Loucy (cell line): ENCODE results near the gene ZNF296.

Source experiments
- EZH2phosphoT487 ChIP-seq: fragments of 200-600 bp; IDR thresholded peaks from 2 replicates; pipeline ENCODE4 v1.6.1; 2018; ENCODE audit warnings: antibody characterized with exemption, mild to moderate bottlenecking, moderate library complexity, borderline replicate concordance
- TF ChIP-seq, protein P1 (sequence below): fragments of 200-600 bp; sonication (generic); conservative IDR thresholded peaks from 2 replicates; pipeline ENCODE4 v1.5.1; 2014; ENCODE audit warnings: mild to moderate bottlenecking, antibody characterized with exemption, low read length

GRCh38 chr19:45069056-45069455 is 7.2 kb downstream of the ZNF296 start:
- TF ChIP-seq, protein P1, sequence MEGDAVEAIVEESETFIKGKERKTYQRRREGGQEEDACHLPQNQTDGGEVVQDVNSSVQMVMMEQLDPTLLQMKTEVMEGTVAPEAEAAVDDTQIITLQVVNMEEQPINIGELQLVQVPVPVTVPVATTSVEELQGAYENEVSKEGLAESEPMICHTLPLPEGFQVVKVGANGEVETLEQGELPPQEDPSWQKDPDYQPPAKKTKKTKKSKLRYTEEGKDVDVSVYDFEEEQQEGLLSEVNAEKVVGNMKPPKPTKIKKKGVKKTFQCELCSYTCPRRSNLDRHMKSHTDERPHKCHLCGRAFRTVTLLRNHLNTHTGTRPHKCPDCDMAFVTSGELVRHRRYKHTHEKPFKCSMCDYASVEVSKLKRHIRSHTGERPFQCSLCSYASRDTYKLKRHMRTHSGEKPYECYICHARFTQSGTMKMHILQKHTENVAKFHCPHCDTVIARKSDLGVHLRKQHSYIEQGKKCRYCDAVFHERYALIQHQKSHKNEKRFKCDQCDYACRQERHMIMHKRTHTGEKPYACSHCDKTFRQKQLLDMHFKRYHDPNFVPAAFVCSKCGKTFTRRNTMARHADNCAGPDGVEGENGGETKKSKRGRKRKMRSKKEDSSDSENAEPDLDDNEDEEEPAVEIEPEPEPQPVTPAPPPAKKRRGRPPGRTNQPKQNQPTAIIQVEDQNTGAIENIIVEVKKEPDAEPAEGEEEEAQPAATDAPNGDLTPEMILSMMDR, result no peak
- TF ChIP-seq EZH2phosphoT487, result no peak
